ENCODE measurements around the gene RNF31.
"Not testable (repeated sequence)": the region's sequence is repeated elsewhere in the genome, so short reads cannot be mapped to it uniquely, and the experiment has no call there.

The RNF31 gene

DNA sequence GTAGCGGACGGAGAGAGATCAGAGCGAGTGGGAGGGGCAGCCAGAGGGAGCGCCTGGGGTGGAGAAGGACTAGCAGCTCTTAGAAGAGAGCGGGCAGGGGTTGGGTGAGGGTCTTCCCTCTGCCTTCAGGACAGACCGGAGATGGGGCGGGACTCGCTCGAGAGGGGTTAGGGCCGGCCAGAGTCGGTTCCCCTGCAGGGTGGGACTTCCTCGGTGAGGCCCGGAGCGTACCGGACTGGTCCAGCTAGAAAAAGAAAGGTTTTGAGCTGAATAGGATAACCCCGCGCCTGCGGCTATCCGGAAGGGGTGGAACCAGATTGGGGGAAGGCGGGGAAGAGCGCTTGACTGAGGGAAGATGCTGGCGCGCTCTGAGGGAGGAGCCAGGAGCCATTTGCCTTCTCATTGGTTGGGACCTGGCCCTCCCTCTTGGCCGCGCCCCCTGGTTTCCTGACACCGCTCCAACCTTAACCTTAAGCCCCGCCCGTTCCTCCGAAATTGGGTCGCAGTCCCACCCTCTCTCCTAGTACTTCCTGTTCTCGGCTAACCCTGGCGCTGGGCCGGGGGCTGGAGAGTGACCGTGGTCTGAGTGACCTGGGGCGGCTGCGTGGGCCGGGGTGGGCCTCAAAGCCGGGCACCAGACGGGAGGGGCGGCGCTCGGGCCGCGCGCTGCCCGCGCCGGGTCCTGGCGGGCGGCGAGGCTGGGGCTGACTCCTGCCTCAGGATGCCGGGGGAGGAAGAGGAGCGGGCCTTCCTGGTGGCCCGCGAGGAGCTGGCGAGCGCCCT is at the start of gene RNF31:
Gene RNF31 (plus strand): TSS at position 521 of the 783 bp plus-strand sequence. CDS start 201 bp downstream, at position 722.
- DNase-seq, result peak; percentile 97 to 98

GRCh38 chr14:24098229-24098926 is 48.9 kb upstream of the RNF31 start:
- DNase-seq, result no peak

GRCh38 chr14:24098927-24099813 is 48.1 kb upstream of the RNF31 start:
- no peak for DNase-seq

DNA sequence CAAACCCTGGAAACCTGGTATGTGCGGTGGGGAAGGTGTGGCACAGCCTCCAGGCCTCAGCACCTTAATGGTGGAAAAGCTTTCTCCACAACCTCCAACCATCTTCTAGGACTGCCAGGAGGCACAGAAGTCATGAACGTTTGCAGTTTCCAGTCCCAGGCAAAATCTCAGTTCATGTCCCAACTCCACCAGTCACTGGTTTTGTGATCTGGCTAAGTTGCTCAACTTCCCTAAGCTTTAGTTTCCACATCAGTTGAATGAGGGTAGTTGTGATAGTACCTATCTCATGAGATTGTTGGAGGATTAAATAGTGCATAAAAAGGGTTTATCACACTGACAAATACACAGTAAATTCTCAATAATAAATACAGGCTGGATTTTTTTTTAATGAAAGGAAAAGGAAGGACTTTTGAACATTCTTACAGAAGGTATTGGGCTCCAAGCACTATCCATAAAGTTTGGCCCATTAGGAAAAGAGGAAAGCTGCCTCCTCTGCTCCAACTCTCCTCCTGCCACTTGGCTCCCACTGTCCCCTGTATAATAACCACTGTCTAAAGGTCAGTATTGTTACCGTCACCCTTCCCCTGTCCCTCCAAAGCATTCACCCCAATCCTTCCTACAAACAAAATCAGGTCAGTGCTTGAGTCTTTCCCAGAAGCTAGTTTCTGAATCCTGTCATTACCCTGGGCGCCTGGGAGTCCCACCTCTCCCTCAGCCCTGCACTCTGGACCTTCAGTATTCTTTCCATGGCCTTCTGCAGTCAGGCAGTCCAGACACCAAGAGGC is 46.9 kb upstream of the RNF31 start:
- no peak for DNase-seq

GRCh38 chr14:24100982-24101494 is 46.3 kb upstream of the RNF31 start:
- DNase-seq, result no peak

DNA sequence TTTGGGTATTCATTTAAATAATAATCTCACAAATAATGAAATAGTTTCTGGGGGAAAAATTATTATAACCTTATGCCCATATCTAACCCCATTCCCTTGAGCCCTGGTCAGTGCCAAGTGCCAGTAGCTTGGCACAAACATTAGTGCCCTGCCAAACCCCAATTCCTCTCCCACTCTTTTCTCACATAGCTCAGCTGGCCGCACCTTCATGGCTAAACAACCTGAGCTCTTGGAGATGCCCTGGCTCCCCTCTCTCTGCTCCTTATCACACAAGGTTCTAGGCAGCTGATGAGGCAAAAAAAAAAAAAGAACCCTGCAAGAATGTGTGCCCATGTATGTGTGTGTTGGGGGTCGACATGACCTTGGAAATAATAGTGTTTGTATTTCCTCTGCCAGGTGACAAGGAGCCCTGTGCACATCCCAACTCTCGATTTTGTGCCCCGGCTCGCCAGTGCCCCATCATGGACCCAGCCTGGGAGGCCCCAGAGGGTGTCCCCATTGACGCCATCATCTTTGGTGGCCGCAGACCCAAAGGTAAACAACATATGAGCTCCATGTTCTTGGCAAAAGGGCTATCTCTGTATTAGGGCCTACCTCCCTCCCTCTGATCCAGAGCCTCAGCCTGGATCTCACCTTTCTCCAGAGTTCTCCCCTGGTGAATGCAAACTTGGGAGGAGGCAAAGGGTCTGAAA is 44.8 kb upstream of the RNF31 start:
- DNase-seq, result no peak

GRCh38 chr14:24103451-24103850 is 43.8 kb upstream of the RNF31 start:
- no peak for DNase-seq

DNA sequence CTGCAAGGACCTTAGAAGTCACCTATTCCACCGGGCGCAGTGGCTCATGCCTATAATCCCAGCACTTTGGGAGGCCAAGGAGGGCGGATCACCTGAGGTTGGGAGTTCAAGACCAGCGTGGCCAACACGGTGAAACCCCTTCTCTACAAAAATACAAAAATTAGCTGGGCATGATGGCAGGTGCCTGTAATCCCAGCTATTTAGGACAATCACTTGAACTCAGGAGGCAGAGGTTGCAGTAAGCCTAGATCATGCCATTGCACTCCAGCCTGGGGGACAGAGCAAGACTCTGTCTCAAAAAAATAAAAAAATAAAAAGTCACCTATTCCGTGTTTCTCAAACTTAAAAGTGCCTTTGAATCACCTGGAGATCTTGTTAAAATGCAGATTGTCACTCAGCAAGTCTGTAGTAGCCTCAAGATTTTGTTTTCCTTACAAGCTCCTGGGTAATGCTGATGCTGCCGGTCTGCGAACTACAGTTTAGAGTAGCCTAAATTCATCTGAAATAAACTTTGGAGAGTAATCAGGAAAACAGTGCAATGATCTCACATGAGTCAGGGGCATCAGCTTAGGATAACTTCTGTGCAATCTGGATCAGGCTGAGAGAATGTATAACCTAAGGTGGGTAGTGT is 41.6 kb upstream of the RNF31 start:
- DNase-seq, result not testable (repeated sequence)

GRCh38 chr14:24106672-24107271 is 40.5 kb upstream of the RNF31 start:
- no peak for DNase-seq

- no peak for DNase-seq
These were observed 38.9 kb upstream of the RNF31 start for GRCh38 chr14:24108336-24108874.

DNA sequence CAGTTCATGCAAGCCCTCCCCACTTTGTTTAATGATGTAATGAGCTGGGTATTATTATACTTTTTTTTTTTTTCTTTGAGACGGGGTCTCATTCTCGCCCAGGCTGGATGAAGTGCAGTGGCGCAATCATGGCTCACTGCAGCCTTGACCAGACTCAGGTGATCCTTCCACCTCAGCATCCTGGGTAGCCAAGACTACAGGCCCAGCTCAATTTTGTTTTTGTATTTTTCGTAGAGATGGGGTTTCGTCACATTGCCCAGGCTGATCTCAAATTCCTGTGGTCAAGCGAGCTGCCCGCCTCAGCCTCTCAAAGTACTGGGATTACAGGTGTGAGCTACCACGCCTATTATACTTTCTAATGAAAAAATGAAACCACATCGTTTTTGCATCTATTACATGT is 37.2 kb upstream of the RNF31 start:
- no peak for DNase-seq

DNA sequence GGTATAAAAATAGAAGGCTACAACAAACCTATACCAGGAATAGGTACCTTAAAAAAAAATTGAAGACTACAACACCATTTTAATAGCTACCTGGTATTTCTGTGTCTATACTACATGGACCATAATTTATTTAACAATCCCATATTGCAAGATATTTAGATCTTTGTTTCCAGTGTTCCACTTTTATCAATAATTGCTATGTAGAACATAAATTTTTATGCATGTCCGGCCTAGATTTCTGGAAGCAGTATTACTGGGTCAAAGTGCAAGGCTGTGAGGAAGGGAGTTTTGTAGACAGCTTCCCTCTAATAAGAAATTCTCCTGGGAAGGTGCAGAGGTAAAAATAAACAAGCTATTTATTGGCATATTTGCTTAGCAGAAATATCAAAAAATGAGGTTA is 36.8 kb upstream of the RNF31 start:
- DNase-seq, result no peak

DNA sequence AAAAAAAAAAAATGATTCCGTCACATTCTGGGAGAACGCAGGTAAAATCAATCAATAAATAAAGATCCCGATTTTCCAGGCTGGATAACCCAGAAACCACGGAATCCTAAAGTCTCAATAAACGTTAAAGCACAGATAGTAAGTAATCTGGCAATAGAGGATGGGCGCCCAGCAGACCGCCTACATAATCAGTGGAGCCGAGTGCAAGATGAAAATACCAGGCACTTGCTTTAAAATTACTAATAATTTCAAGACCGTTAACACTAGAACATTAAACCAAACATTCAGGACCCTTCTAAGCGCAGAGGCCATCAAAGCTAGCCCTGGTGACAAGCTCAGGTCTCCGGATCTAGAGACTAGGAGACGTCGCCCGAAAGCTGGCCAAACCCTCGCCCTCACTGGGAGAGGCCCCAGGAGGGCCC is 33.9 kb upstream of the RNF31 start:
- DNase-seq, result no peak

DNA sequence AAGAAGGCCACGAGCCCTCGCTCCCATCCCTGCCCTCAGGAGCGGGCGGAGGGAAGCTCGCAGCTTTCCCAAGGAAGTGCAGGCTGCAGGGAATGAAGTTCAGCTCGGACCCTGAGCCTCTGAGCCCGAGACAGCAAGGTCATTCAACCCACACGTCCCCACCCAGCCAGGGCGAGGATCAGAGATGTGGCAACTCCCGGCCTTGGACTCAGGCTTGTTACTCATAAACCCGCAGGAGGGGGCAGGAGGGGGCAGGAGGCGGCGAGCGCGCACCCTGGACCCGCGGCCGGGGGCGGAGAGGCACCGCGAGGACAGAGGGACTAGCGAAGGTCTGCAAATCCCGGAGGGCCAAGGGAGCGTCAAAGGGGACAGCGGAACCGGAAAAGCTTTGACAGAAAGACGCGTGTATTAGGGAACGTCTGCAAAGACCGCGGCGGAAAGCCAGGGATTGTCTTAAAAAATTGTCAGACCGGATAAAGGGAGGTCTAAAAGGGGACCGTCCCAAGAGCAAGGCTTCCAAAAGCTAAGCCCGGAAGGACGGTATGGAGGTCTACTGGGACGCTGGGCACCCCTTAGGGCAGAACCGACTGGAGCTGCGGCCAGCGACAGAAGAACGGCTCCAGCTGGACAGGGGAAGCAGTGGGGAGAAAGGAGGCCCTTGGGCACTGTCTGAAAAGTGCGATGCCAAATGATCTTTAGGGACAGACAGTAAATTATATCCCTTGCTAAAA is 33.3 kb upstream of the RNF31 start:
- peak; percentile 60 to 65 for DNase-seq

- peak; percentile 98 to 99 for DNase-seq
These were observed 32.5 kb upstream of the RNF31 start, which contains the start of the genes DCAF11 and NRL for GRCh38 chr14:24114532-24115421. Gene DCAF11, plus strand, starts transcription at chr14:24114777. Its CDS starts 818 bp downstream, at chr14:24115595. Gene NRL, minus strand, starts transcription at chr14:24114949. Its CDS starts 32,101 bp downstream, at chr14:24082848.

DNA sequence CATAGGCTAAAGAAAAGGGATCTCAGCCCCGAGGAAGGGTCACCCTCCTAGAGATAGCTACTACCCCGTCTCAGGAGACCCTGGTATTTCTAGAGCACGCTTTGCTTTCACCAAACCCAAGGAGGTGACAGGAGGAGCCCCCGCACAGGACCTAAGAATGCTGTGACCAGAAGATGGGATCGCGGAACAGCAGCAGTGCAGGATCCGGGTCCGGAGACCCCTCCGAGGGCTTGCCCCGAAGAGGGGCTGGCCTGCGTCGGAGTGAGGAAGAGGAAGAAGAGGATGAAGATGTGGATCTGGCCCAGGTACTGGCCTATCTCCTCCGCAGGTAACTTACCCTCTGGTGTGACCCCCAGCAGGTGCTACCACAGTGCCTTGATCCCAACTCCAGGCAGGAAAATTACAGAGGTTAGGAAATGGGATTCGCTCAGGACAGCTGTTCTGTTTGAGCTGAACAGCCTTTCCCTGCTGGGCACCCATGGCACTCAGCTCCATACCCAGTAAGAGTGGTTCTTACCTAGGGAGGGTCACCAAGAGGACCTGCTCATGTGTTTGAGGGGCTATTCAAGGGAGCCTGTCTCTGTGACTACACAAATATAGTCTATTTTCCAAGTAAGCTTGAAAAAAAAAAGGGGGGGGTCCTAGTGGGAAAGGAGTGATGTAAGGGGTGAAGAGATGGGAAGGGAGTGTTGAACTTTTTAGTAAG is 31.7 kb upstream of the RNF31 start:
- DNase-seq, result no peak

GRCh38 chr14:24116128-24116814 is 31.0 kb upstream of the RNF31 start:
- no peak for DNase-seq

Data from activated CD4-positive, alpha-beta T cell treated with anti-CD3 and anti-CD28 coated beads, Interleukin-2, amount 50 U/mL, for 4 hours (primary cell).